H9 (cell line): ENCODE measurements around the gene ADSS1. TPM values are rescaled to one million over a fixed set of nuclear protein-coding genes. Genes with fewer than 3 reads are reported as not detected.

Source experiments
- DNase-seq: peaks from one replicate; pipeline ENCODE4 v3.0.0-alpha.2; 2017
- H2AFZ ChIP-seq: one replicate; pipeline ENCODE4 v1.6.1; 2013; ENCODE audit warnings: mild to moderate bottlenecking, low read length, control low read depth, moderate library complexity
- H2AK5ac ChIP-seq: 2 replicates; pipeline ENCODE4 v1.6.1; 2013; ENCODE audit warnings: low read length, control low read depth, mixed read lengths; ENCODE audit not compliant: insufficient read length
- H2BK120ac ChIP-seq: one replicate; pipeline ENCODE4 v1.6.1; 2013; ENCODE audit warnings: low read depth, mild to moderate bottlenecking, low read length, control low read depth, inconsistent platforms; ENCODE audit not compliant: poor library complexity, severe bottlenecking
- H2BK12ac ChIP-seq: 2 replicates; pipeline ENCODE4 v1.6.1; 2013; ENCODE audit warnings: low read length, control low read depth, mixed read lengths, low read depth; ENCODE audit not compliant: insufficient read length
- H2BK15ac ChIP-seq: 2 replicates; pipeline ENCODE4 v1.6.1; 2013; ENCODE audit warnings: low read depth, low read length, control low read depth
- H2BK20ac ChIP-seq: one replicate; pipeline ENCODE4 v1.6.1; 2013; ENCODE audit warnings: low read depth, mild to moderate bottlenecking, low read length, control low read depth, inconsistent platforms; ENCODE audit not compliant: poor library complexity, severe bottlenecking
- H2BK5ac ChIP-seq: 2 replicates; pipeline ENCODE4 v1.6.1; 2013; ENCODE audit warnings: low read length, control low read depth, mixed read lengths; ENCODE audit not compliant: insufficient read length
- H3K14ac ChIP-seq: 2 replicates; pipeline ENCODE4 v1.6.1; 2013; ENCODE audit warnings: low read length, control low read depth; ENCODE audit not compliant: insufficient read depth
- H3K18ac ChIP-seq: 2 replicates; pipeline ENCODE4 v1.6.1; 2013; ENCODE audit warnings: low read depth, mild to moderate bottlenecking, mixed read lengths, low read length, control low read depth; ENCODE audit not compliant: insufficient read length
- H3K23ac ChIP-seq: 2 replicates; pipeline ENCODE4 v1.6.1; 2013; ENCODE audit warnings: low read length, control low read depth, mixed read lengths, low read depth; ENCODE audit not compliant: insufficient read length
- H3K23me2 ChIP-seq: 2 replicates; pipeline ENCODE4 v1.6.1; 2013; ENCODE audit warnings: low read depth, mild to moderate bottlenecking, mixed read lengths, low read length, control low read depth; ENCODE audit not compliant: insufficient read length, poor library complexity, severe bottlenecking
- H3K27ac ChIP-seq: 2 replicates; pipeline ENCODE4 v1.5.1; 2013; ENCODE audit warnings: low read length, control low read depth, mixed read lengths, low read depth; ENCODE audit not compliant: insufficient read length
- H3K27me3 ChIP-seq: 2 replicates; pipeline ENCODE4 v1.6.1; 2013; ENCODE audit warnings: low read length, control low read depth, inconsistent platforms; ENCODE audit not compliant: insufficient read depth
- H3K4ac ChIP-seq: 2 replicates; pipeline ENCODE4 v1.6.1; 2013; ENCODE audit warnings: low read depth, mild to moderate bottlenecking, control low read depth, inconsistent platforms, low read length, moderate library complexity
- H3K4me1 ChIP-seq: 2 replicates; pipeline ENCODE4 v1.6.1; 2013; ENCODE audit warnings: low read length, control low read depth, inconsistent platforms; ENCODE audit not compliant: insufficient read depth
- H3K4me2 ChIP-seq: 2 replicates; pipeline ENCODE4 v1.6.1; 2013; ENCODE audit warnings: low read length, control low read depth, mixed read lengths; ENCODE audit not compliant: insufficient read length, insufficient read depth
- H3K56ac ChIP-seq: 2 replicates; pipeline ENCODE4 v1.6.1; 2013; ENCODE audit warnings: low read depth, mild to moderate bottlenecking, mixed read lengths, low read length, control low read depth; ENCODE audit not compliant: insufficient read length
- H3K79me1 ChIP-seq: 2 replicates; pipeline ENCODE4 v1.6.1; 2013; ENCODE audit warnings: low read depth, mild to moderate bottlenecking, moderate library complexity, low read length, control low read depth, inconsistent platforms; ENCODE audit not compliant: insufficient read depth, poor library complexity, severe bottlenecking
- H3K79me2 ChIP-seq: 2 replicates; pipeline ENCODE4 v1.6.1; 2013; ENCODE audit warnings: low read length, control low read depth, inconsistent platforms; ENCODE audit not compliant: insufficient read depth
- H3K9ac ChIP-seq: 2 replicates; pipeline ENCODE4 v1.6.1; 2013; ENCODE audit warnings: low read length, control low read depth, mixed read lengths; ENCODE audit not compliant: insufficient read length; ENCODE audit errors: extremely low read depth
- H3K9me3 ChIP-seq: one replicate; pipeline ENCODE4 v1.6.1; 2013; ENCODE audit warnings: low read depth, low read length, inconsistent platforms; ENCODE audit not compliant: control insufficient read depth
- H3T11ph ChIP-seq: one replicate; pipeline ENCODE4 v1.6.1; 2013; ENCODE audit warnings: mild to moderate bottlenecking, low read length, control low read depth, inconsistent platforms
- H4K20me1 ChIP-seq: one replicate; pipeline ENCODE4 v1.6.1; 2013; ENCODE audit not compliant: control insufficient read depth, insufficient read length, insufficient read depth
- H4K5ac ChIP-seq: 2 replicates; pipeline ENCODE4 v1.6.1; 2013; ENCODE audit warnings: low read depth, mild to moderate bottlenecking, mixed read lengths, low read length, control low read depth; ENCODE audit not compliant: insufficient read length
- H4K8ac ChIP-seq: replicated peaks from 2 replicates; pipeline ENCODE4 v1.6.1; 2013; ENCODE audit warnings: low read length, control low read depth, mixed read lengths, low read depth; ENCODE audit not compliant: insufficient read length
- H4K91ac ChIP-seq: 2 replicates; pipeline ENCODE4 v1.6.1; 2013; ENCODE audit warnings: low read depth, mild to moderate bottlenecking, moderate library complexity, mixed read lengths, low read length, control low read depth; ENCODE audit not compliant: insufficient read length
- H3K27ac Mint-ChIP-seq, 3 experiments: 2 replicates in 2 of 3; 3 replicates in 1 of 3; pipeline ENCODE4 v1.8.0; 2020 to 2021; ENCODE audit warnings: mixed read lengths in 3 of 3, mild to moderate bottlenecking in 1 of 3, moderate library complexity in 1 of 3
- H3K27me3 Mint-ChIP-seq: 2 replicates; pipeline ENCODE4 v1.8.0; 2021; ENCODE audit warnings: low read depth, mild to moderate bottlenecking, moderate library complexity, mixed read lengths
- H3K36me3 Mint-ChIP-seq, 3 experiments: 2 replicates in 2 of 3; 3 replicates in 1 of 3; pipeline ENCODE4 v1.8.0; 2020 to 2021; ENCODE audit warnings: low read depth in 3 of 3, mixed read lengths in 3 of 3; ENCODE audit not compliant: insufficient read depth in 1 of 3
- H3K4me1 Mint-ChIP-seq, 2 experiments: 2 replicates each; pipeline ENCODE4 v1.8.0; 2020; ENCODE audit warnings: mixed read lengths in 2 of 2
- H3K4me3 Mint-ChIP-seq, 2 experiments: 2 replicates in 1 of 2; 3 replicates in 1 of 2; pipeline ENCODE4 v1.8.0; 2020 to 2021; ENCODE audit warnings: mild to moderate bottlenecking in 2 of 2, mixed read lengths in 2 of 2, moderate library complexity in 1 of 2
- H3K9me3 Mint-ChIP-seq, 2 experiments: 2 replicates in 1 of 2; 3 replicates in 1 of 2; pipeline ENCODE4 v1.8.0; 2020; ENCODE audit warnings: mild to moderate bottlenecking in 2 of 2, mixed read lengths in 2 of 2, moderate library complexity in 1 of 2
- whole genome bisulfite sequencing: extraction: QIAGEN DNeasy Blood & Tissue Kit; methylation state at CpG from one replicate; pipeline ENCODE4 v1.1.7; 2013; ENCODE audit warnings: missing lambda C conversion rate, low lambda C conversion rate, mixed read lengths; ENCODE audit not compliant: insufficient read length; ENCODE audit errors: extremely low coverage; 5-methylcytosine and 5-hydroxymethylcytosine counted together
- total RNA-seq: library from RNA; stranded (reverse); gene quantifications from 2 replicates; pipeline ENCODE4 v1.2.1, GENCODE V29; 2021
- TF ChIP-seq, protein P1 (sequence below): fragments of 200-600 bp; sonication (generic); conservative IDR thresholded peaks from 3 replicates; pipeline ENCODE4 v1.8.0; 2021; ENCODE audit warnings: antibody characterized with exemption, mild to moderate bottlenecking

The ADSS1 gene
- total RNA-seq, 1 experiment from 2014 or later: 8.5 TPM

DNA sequence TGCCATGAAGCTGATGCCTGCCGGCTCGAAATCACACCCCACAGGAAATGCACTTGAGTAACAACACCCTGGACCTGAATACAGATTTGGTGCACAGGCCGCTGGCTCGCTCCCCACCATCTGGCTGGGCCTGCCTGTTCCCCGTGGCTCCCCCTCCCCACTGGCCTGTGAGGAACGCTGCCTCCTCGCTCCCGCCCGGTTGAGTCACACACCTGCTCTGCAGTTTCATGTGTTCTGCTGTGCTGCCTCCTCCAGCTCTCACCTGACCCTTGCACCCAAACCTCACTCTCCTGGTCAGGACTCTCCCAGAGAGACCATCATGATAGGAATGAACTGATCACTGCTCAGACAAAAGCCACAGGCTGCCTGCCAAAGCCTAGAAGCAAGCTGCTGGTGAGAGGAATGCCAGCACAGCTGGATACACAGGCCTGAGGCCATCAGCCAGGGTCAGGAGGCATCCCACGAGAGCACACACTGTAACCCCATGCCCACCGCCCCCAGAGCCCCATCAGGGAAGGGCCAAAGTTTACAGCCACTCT, 25.2 kb downstream of the ADSS1 start:
- H4K20me1 ChIP-seq: no peaks in the 10 kb centered on the region
- no peak overlapping the region for H3K4me2 ChIP-seq
- Mint-ChIP-seq H3K27ac (peak overlapping the region in 1 of 3 experiments; percentile 59; a peak in 2 of 7 replicates), H3K4me3 (no peak overlapping the region; a peak in 1 of 5 replicates), H3K4me1 (peaks cover 11 to 15% of the 10 kb centered on the region in 2 experiments), H3K9me3 (peaks cover 13 to 19% of the 10 kb centered on the region in 2 experiments), H3K27me3 (peaks cover 7% of the 10 kb centered on the region), H3K36me3 (peaks cover under 1 to 25% (median 9%) of the 10 kb centered on the region in 3 experiments; a peak in 6 of 7 replicates)
- no peak overlapping the region for H3K18ac ChIP-seq
- H3K23ac ChIP-seq: no peak overlapping the region
- no peak overlapping the region for H2BK15ac ChIP-seq
- H3T11ph ChIP-seq: no peak overlapping the region
- no peak overlapping the region for H3K14ac ChIP-seq
- no peak overlapping the region for H2BK5ac ChIP-seq
- H3K9me3 ChIP-seq: peaks cover 6% of the 10 kb centered on the region
- H2AFZ ChIP-seq: no peak overlapping the region
- no peak overlapping the region for H3K56ac ChIP-seq
- H4K8ac ChIP-seq: no peak overlapping the region
- TF ChIP-seq, protein P1, sequence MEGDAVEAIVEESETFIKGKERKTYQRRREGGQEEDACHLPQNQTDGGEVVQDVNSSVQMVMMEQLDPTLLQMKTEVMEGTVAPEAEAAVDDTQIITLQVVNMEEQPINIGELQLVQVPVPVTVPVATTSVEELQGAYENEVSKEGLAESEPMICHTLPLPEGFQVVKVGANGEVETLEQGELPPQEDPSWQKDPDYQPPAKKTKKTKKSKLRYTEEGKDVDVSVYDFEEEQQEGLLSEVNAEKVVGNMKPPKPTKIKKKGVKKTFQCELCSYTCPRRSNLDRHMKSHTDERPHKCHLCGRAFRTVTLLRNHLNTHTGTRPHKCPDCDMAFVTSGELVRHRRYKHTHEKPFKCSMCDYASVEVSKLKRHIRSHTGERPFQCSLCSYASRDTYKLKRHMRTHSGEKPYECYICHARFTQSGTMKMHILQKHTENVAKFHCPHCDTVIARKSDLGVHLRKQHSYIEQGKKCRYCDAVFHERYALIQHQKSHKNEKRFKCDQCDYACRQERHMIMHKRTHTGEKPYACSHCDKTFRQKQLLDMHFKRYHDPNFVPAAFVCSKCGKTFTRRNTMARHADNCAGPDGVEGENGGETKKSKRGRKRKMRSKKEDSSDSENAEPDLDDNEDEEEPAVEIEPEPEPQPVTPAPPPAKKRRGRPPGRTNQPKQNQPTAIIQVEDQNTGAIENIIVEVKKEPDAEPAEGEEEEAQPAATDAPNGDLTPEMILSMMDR: no peak
- no peak overlapping the region for H2BK120ac ChIP-seq
- H4K5ac ChIP-seq: no peak overlapping the region
- peaks cover 7% of the 10 kb centered on the region; the same call in 1 of the 2 replicates for H3K79me2 ChIP-seq
- H3K27me3 ChIP-seq: no peaks in the 10 kb centered on the region
- H2BK20ac ChIP-seq: no peak overlapping the region
- no peak overlapping the region for H2BK12ac ChIP-seq
- no peaks in the 10 kb centered on the region; the same call in 1 of the 2 replicates for H3K4me1 ChIP-seq
- WGBS: no CpG with 5 or more reads among the region's 11 CpGs
- no peak overlapping the region for H3K9ac ChIP-seq
- H3K4ac ChIP-seq: no peak overlapping the region
- no peak overlapping the region for H3K27ac ChIP-seq
- no peak for DNase-seq
- H2AK5ac ChIP-seq: no peak overlapping the region
- H3K23me2 ChIP-seq: peaks cover 12% of the 10 kb centered on the region
- no peak overlapping the region for H4K91ac ChIP-seq
- H3K79me1 ChIP-seq: no peaks in the 10 kb centered on the region
